ENCODE data around the gene MINAR1.

GRCh38 chr15:79450648-79451047 lies 18.5 kb downstream of the MINAR1 start:
- TF ChIP-seq CTCF (IDR thresholded peaks at IDR 0.05) (peak in 1 of 6 experiments; percentile 23), POLR2A (IDR thresholded peaks at IDR 0.05) (no peak)

All from esophagus squamous epithelium (tissue), 4 donors.